GM23338 (cell line): ENCODE measurements around the gene UBE2Q2. TPM values are rescaled to one million over a fixed set of nuclear protein-coding genes. Genes with fewer than 3 reads are reported as not detected.
A peak's percentile ranks its signal among the peaks of the same experiment; 100 is the strongest.

ENCODE experiments used
- ATAC-seq: fragments of 200-7000 bp; cut with Tn5 transposase; 3 replicates; pipeline ENCODE4 v1.9.1; 2020
- DNase-seq: peaks from one replicate; pipeline ENCODE4 v3.0.0-alpha.2; 2015; ENCODE audit warnings: low spot score
- H2AFZ ChIP-seq: fragments of 200-600 bp; sonication (generic); 2 replicates; pipeline ENCODE4 v1.8.0; 2016; ENCODE audit warnings: antibody characterized with exemption, mild to moderate bottlenecking, moderate library complexity
- H3F3A ChIP-seq: fragments of 200-600 bp; sonication (generic); replicated peaks from 2 replicates; pipeline ENCODE4 v1.8.0; 2017; ENCODE audit warnings: antibody characterized with exemption, mixed run types, low read depth
- H3K27ac ChIP-seq: fragments of 200-600 bp; sonication (generic); 2 replicates; pipeline ENCODE4 v1.6.1; 2016; ENCODE audit warnings: low read depth
- H3K27me3 ChIP-seq: fragments of 200-600 bp; sonication (generic); 2 replicates; pipeline ENCODE4 v1.8.0; 2016; ENCODE audit warnings: mild to moderate bottlenecking, mixed run types, moderate library complexity; ENCODE audit not compliant: insufficient read depth
- H3K36me3 ChIP-seq: fragments of 200-600 bp; sonication (generic); 2 replicates; pipeline ENCODE4 v1.8.0; 2016; ENCODE audit warnings: mild to moderate bottlenecking; ENCODE audit not compliant: insufficient read depth
- H3K4me1 ChIP-seq: fragments of 200-600 bp; sonication (generic); 2 replicates; pipeline ENCODE4 v1.8.0; 2016; ENCODE audit warnings: mild to moderate bottlenecking, moderate library complexity; ENCODE audit not compliant: insufficient read depth
- H3K4me2 ChIP-seq: fragments of 200-600 bp; sonication (generic); 2 replicates; pipeline ENCODE4 v1.7.1; 2017; ENCODE audit warnings: mixed run types
- H3K4me3 ChIP-seq: fragments of 200-600 bp; sonication (generic); 2 replicates; pipeline ENCODE4 v1.6.1; 2016; ENCODE audit warnings: mixed run types
- H3K79me2 ChIP-seq: fragments of 200-600 bp; sonication (generic); replicated peaks from 2 replicates; pipeline ENCODE4 v1.8.0; 2017; ENCODE audit warnings: mild to moderate bottlenecking; ENCODE audit not compliant: insufficient read depth
- H3K9me2 ChIP-seq: fragments of 200-600 bp; sonication (generic); 2 replicates; pipeline ENCODE4 v1.8.0; 2017; ENCODE audit not compliant: insufficient read depth
- H4K20me1 ChIP-seq: fragments of 200-600 bp; sonication (generic); replicated peaks from 2 replicates; pipeline ENCODE4 v1.8.0; 2017; ENCODE audit warnings: mild to moderate bottlenecking; ENCODE audit not compliant: insufficient read depth
- H3K27ac Mint-ChIP-seq: 2 replicates; pipeline ENCODE4 v1.8.0; 2020; ENCODE audit warnings: inconsistent platforms, mild to moderate bottlenecking, moderate library complexity, mixed read lengths
- H3K27me3 Mint-ChIP-seq: 3 replicates; pipeline ENCODE4 v1.8.0; 2022; ENCODE audit warnings: low read depth, mild to moderate bottlenecking, moderate library complexity, mixed read lengths, inconsistent platforms; ENCODE audit not compliant: insufficient read depth, poor library complexity
- H3K36me3 Mint-ChIP-seq: 3 replicates; pipeline ENCODE4 v1.8.0; 2021; ENCODE audit warnings: low read depth, mild to moderate bottlenecking, inconsistent platforms, moderate library complexity, mixed read lengths
- H3K4me1 Mint-ChIP-seq: 3 replicates; pipeline ENCODE4 v1.8.0; 2020; ENCODE audit warnings: mild to moderate bottlenecking, inconsistent platforms, mixed read lengths
- H3K4me3 Mint-ChIP-seq: 3 replicates; pipeline ENCODE4 v1.8.0; 2021; ENCODE audit warnings: moderate library complexity, mild to moderate bottlenecking, inconsistent platforms, mixed read lengths
- H3K9me3 Mint-ChIP-seq: 3 replicates; pipeline ENCODE4 v1.8.0; 2020; ENCODE audit warnings: moderate library complexity, mild to moderate bottlenecking, inconsistent platforms, mixed read lengths
- JUNB ChIP-seq: IDR thresholded peaks from one replicate; pipeline ENCODE4 v1.6.1; 2016; ENCODE audit warnings: antibody characterized with exemption; ENCODE audit not compliant: unreplicated experiment
- POLR2AphosphoS5 ChIP-seq: IDR thresholded peaks from 2 replicates; pipeline ENCODE4 v1.6.1; 2016; ENCODE audit warnings: antibody characterized with exemption, low read depth
- ZNF462 ChIP-seq: fragments of 250-450 bp; sonication (Bioruptor Pico); IDR thresholded peaks from 2 replicates; pipeline ENCODE4 v1.5.0; 2020; ENCODE audit warnings: mild to moderate bottlenecking, moderate library complexity
- long read RNA-seq: library from polyadenylated mRNA; unstranded; transcript quantifications from one replicate; pipeline ENCODE4 v2.0.0, GENCODE V29; 2020; ENCODE audit not compliant: unreplicated experiment
- polyA plus RNA-seq: library from polyadenylated mRNA; unstranded; fragments of >200 nt; fragmentation: Nextera tagmentation; extraction: Ambion mirVana; gene quantifications from 2 replicates; pipeline ENCODE4 v1.2.1, GENCODE V29; 2016
- total RNA-seq: library from RNA; depleted of rRNA; stranded (reverse); fragments of >200 nt; shearing (Covaris generic); gene quantifications from 2 replicates; pipeline ENCODE4 v1.2.3, GENCODE V29; 2014; rRNA removed

UBE2Q2 gene
- total RNA-seq (29.3 and 37.6 TPM in 2 replicates), polyA plus RNA-seq (14.9 and 23.7 TPM in 2 replicates)
- long read RNA-seq, partial matches to known transcripts: 5 of 12 reads
- long read RNA-seq, other reads (novel, unspliced or antisense): 3 of 12 reads

GRCh38 chr15:75842722-75843677 lies at the start of gene UBE2Q2:
Gene UBE2Q2, plus strand, starts transcription at chr15:75843447. Its CDS starts 220 bp downstream, at chr15:75843667.
- Histone ChIP-seq H3K36me3 (no peaks in the 10 kb centered on the region), H4K20me1 (peaks cover 13% of the 10 kb centered on the region; the same call in 1 of the 2 replicates), H3K27ac (peak within 1 kb of the TSS; percentile 60; the same call in 1 of the 2 replicates), H3K4me1 (peaks cover 37% of the 10 kb centered on the region), H3K4me2 (peak within 1 kb of the TSS; percentile 91), H3K9me2 (no peaks in the 10 kb centered on the region), H2AFZ (peak within 1 kb of the TSS; percentile 91), H3K79me2 (peaks cover 41% of the 10 kb centered on the region), H3F3A (no peaks in the 10 kb centered on the region), H3K4me3 (peak within 1 kb of the TSS; percentile 87), H3K27me3 (peaks cover 18% of the 10 kb centered on the region)
- Mint-ChIP-seq H3K36me3 (peaks cover 20% of the 10 kb centered on the region), H3K4me3 (peak within 1 kb of the TSS; percentile 96), H3K4me1 (peaks cover 32% of the 10 kb centered on the region), H3K27me3 (peaks cover 8% of the 10 kb centered on the region), H3K9me3 (no peaks in the 10 kb centered on the region; the same call in 2 of the 3 replicates), H3K27ac (peak within 1 kb of the TSS; percentile 81)
- TF ChIP-seq POLR2AphosphoS5 (peak; percentile 56), ZNF462 (CRISPR knock-in tag) (peak; percentile 86), JUNB (no peak)
- DNase-seq (peak; percentile 90), ATAC-seq (peak; percentile 69)
